Measurements from ENCODE around the gene C3orf49.

Gene C3orf49

GRCh38 chr3:63861306-63861705 is 42.2 kb downstream of the C3orf49 start:
- no peak for TF ChIP-seq CTCF (IDR thresholded peaks at IDR 0.05; ENCODE audit: low read depth, low read length, missing control alignments)
- no peak for DNase-seq (ENCODE audit: low read depth)
- no peak overlapping the region for H3K4me3 ChIP-seq (ENCODE audit: low read depth, low read length)

GRCh38 chr3:63862804-63863149 is 43.7 kb downstream of the C3orf49 start:
- TF ChIP-seq CTCF (IDR thresholded peaks at IDR 0.05; ENCODE audit: low read depth, low read length, missing control alignments), result no peak
- DNase-seq (ENCODE audit: low read depth), result no peak

DNA sequence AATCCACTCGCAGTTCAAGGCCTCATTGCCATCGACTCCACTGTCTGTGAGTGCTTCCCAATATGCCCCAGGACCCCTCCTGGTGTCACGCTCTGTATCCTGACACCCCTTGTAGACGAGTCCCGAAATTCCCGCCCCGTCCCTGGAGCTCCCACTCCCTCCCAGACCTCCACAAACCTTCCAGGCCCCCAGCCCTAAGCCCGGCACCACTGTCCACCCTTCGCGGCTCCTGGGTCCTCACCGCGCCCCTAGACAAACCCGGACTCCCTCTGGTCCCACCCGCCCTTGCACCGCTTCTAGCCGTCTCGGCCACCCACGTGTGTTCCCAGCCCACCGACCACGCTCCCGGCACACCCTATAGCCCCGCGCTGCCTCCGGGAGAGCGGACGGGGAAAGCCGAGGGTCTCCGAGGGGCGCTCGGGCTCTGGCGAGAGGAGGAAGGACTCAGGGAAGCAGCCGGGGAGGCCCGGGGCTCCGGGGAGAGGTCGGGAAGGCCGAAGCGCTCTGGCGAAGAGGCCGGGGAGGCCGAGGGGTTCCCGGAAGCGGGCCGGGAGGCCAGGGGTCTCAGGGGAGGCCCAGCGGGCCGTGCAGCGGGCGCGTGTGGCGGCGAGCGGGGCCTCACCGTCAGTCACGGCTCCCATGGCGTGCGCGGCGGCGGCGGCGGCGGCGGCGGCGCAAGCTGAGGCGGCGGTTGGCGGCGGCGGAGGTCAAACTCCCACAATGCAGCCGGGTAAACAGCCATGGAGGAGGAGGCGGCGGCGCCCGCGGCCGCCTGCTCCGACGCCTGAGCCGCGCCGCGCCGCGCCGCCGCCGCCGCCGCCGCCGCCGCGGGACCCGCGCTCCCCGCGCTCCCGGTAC is 44.3 kb downstream of the C3orf49 start, which contains the start of the genes ATXN7 and THOC7:
Gene ATXN7 (plus strand): TSS at position 718 of the 858 bp plus-strand sequence. CDS start 48,732 bp downstream, outside the sequence.
Gene THOC7 (minus strand): TSS at position 656 of the 858 bp plus-strand sequence. CDS start 15 bp downstream, at position 641.
- no peak for TF ChIP-seq CTCF (IDR thresholded peaks at IDR 0.05; ENCODE audit: low read depth, low read length, missing control alignments)
- H3K4me3 ChIP-seq (ENCODE audit: low read depth, low read length), result peak within 1 kb of the TSS; percentile 93
- no peak for DNase-seq (ENCODE audit: low read depth)

More at GRCh38 chr3:63862804-63863149, 43.7 kb downstream of the C3orf49 start:
- peak overlapping the region; percentile 93 for H3K4me3 ChIP-seq (ENCODE audit: low read depth, low read length)

GRCh38 chr3:63864008-63864964 is 45.2 kb downstream of the C3orf49 start:
- TF ChIP-seq CTCF (IDR thresholded peaks at IDR 0.05; ENCODE audit: low read depth, low read length, missing control alignments), result no peak
- H3K4me3 ChIP-seq (ENCODE audit: low read depth, low read length), result peak overlapping the region; percentile 93
- DNase-seq (ENCODE audit: low read depth), result no peak

GRCh38 chr3:63864965-63865327 is 45.8 kb downstream of the C3orf49 start:
- H3K4me3 ChIP-seq (ENCODE audit: low read depth, low read length), result peak overlapping the region; percentile 93
- no peak for DNase-seq (ENCODE audit: low read depth)
- TF ChIP-seq CTCF (IDR thresholded peaks at IDR 0.05; ENCODE audit: low read depth, low read length, missing control alignments), result no peak

DNA sequence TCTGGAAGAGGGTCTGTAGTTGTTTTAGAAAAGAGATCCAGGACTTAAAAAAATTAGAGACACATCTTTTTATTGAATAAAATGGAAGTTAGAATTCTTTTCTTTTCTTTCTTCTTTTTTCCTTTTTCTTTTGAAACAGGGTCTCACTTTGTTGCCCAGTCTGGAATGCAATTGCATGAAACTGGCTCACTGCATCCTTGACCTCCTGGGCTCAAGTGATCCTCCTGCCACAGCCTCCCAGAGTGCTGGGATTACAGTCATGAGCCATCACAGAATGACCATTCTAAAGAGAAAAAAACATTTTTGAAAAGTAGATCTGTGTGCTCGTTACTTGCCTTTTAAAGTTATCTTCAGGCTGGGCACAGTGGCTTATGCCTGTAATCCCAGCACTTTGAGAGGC is 48.1 kb downstream of the C3orf49 start:
- DNase-seq (ENCODE audit: low read depth), result no peak
- TF ChIP-seq CTCF (IDR thresholded peaks at IDR 0.05; ENCODE audit: low read depth, low read length, missing control alignments), result no peak
- H3K4me3 ChIP-seq (ENCODE audit: low read depth, low read length), result no peak overlapping the region
